NCI-H2081 treated with DMSO at 0.1 percent for 48 hours (cell line): ENCODE data around the gene RAVER2.

ENCODE experiments used
- DNase-seq: peaks from one replicate; lab custom pipeline; 2025; lab: John Stamatoyannopoulos, UW

The RAVER2 gene

DNA sequence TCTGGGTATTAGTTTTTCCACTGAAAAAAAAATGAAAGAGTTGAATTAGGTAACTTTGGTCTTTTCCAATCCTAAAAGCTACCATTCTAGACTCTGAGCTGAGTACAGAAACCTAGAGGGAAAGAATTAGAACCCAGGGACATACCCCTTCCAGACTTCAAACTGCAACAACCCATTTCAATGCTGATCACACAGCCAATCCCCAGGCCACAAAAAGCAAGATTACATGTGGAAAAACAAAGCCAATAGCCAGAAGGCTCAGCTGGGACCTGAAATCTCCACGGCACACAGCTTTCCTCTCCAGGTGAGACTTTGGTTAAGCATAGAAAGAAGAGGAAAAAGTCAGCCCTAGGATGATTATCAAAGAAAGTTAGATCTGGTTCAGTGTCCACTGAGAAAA lies 132.7 kb downstream of the RAVER2 start:
- no peak for DNase-seq

- DNase-seq = no peak
These were observed 133.2 kb downstream of the RAVER2 start for GRCh38 chr1:64878090-64878489.

- DNase-seq = no peak
These were observed 134.2 kb downstream of the RAVER2 start for GRCh38 chr1:64878931-64879611.

GRCh38 chr1:64880449-64880848 lies 135.6 kb downstream of the RAVER2 start:
- no peak for DNase-seq

DNA sequence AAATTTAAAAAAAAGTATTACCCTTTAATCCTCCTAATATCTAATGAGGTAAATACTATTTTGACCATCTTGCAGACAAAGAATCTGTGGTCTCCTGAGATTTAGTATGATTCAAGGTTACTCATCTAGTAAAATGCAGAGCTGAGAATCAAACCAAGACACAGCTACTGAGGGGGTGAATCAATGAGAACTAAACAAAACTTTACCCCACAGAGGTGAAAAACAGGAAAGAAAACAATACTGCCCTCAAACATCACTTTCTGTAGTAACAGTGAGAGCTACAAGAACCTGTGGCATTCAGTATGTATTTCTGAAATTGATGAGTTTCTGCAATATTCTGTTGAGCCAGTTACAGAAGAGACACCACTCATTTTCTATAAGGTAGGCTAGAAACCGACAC lies 136.4 kb downstream of the RAVER2 start:
- DNase-seq = no peak
